GM23248 (cell line): ENCODE results near the gene GUCA2B. TPM values are rescaled to one million over a fixed set of nuclear protein-coding genes. Genes with fewer than 3 reads are reported as not detected.

Source experiments
- DNase-seq: peaks from one replicate; pipeline ENCODE4 v3.0.0-alpha.2; 2015
- H2AFZ ChIP-seq: fragments of 200-600 bp; sonication (generic); 2 replicates; pipeline ENCODE4 v1.6.1; 2016; ENCODE audit warnings: antibody characterized with exemption
- H3F3A ChIP-seq: fragments of 200-600 bp; sonication (generic); 2 replicates; pipeline ENCODE4 v1.6.1; 2016; ENCODE audit warnings: mild to moderate bottlenecking, antibody characterized with exemption, mixed run types; ENCODE audit not compliant: insufficient read depth
- H3K27ac ChIP-seq: fragments of 200-600 bp; sonication (generic); 2 replicates; pipeline ENCODE4 v1.5.1; 2016; ENCODE audit warnings: mild to moderate bottlenecking
- H3K27me3 ChIP-seq: fragments of 200-600 bp; sonication (generic); replicated peaks from 2 replicates; pipeline ENCODE4 v1.6.1; 2016; ENCODE audit warnings: mild to moderate bottlenecking; ENCODE audit not compliant: insufficient read depth
- H3K36me3 ChIP-seq: fragments of 200-600 bp; sonication (generic); 2 replicates; pipeline ENCODE4 v1.6.1; 2016; ENCODE audit warnings: low read depth, mild to moderate bottlenecking
- H3K4me1 ChIP-seq: fragments of 200-600 bp; sonication (generic); 2 replicates; pipeline ENCODE4 v1.6.1; 2016; ENCODE audit warnings: mild to moderate bottlenecking; ENCODE audit not compliant: insufficient read depth
- H3K4me2 ChIP-seq: fragments of 200-600 bp; sonication (generic); one replicate; pipeline ENCODE4 v1.6.1; 2016; ENCODE audit warnings: mild to moderate bottlenecking; ENCODE audit not compliant: unreplicated experiment
- H3K4me3 ChIP-seq: fragments of 200-600 bp; sonication (generic); 2 replicates; pipeline ENCODE4 v1.5.1; 2016; ENCODE audit warnings: mild to moderate bottlenecking
- H3K79me2 ChIP-seq: fragments of 200-600 bp; sonication (generic); 2 replicates; pipeline ENCODE4 v1.6.1; 2016; ENCODE audit warnings: mild to moderate bottlenecking; ENCODE audit not compliant: insufficient read depth
- H3K9ac ChIP-seq: fragments of 200-600 bp; sonication (generic); 2 replicates; pipeline ENCODE4 v1.6.1; 2016; ENCODE audit warnings: mild to moderate bottlenecking
- H3K9me2 ChIP-seq: fragments of 200-600 bp; sonication (generic); 2 replicates; pipeline ENCODE4 v1.6.1; 2016; ENCODE audit warnings: mixed run types, mild to moderate bottlenecking, moderate library complexity; ENCODE audit not compliant: insufficient read depth
- H3K9me3 ChIP-seq: fragments of 200-600 bp; sonication (generic); one replicate; pipeline ENCODE4 v1.6.1; 2017; ENCODE audit warnings: low read depth
- H4K20me1 ChIP-seq: fragments of 200-600 bp; sonication (generic); 2 replicates; pipeline ENCODE4 v1.6.0; 2016; ENCODE audit not compliant: insufficient read depth
- EZH2 ChIP-seq: fragments of 200-600 bp; sonication (generic); IDR thresholded peaks from 2 replicates; pipeline ENCODE4 v1.6.1; 2018; ENCODE audit warnings: antibody characterized with exemption, mild to moderate bottlenecking; ENCODE audit not compliant: insufficient read depth, poor library complexity, severe bottlenecking
- EZH2phosphoT487 ChIP-seq: fragments of 200-600 bp; sonication (generic); IDR thresholded peaks from 2 replicates; pipeline ENCODE4 v1.6.1; 2018; ENCODE audit warnings: antibody characterized with exemption, moderate library complexity, mild to moderate bottlenecking, low read depth; ENCODE audit not compliant: insufficient read depth
- WGBS, 2 experiments: methylation state at CpG; one replicate each; pipeline ENCODE4 v1.1.6; 2015 to 2017; ENCODE audit warnings: low lambda C conversion rate in 2 of 2, low coverage in 1 of 2; ENCODE audit errors: missing lambda C conversion rate in 2 of 2; 5-methylcytosine and 5-hydroxymethylcytosine counted together
- in situ Hi-C: fragments of 300-500 bp; cut with MboI; formaldehyde crosslinking; loops from 2 replicates; pipeline ENCODE4 v1.15.0; 2020
- polyA plus RNA-seq: library from polyadenylated mRNA; unstranded; fragments of >200 nt; fragmentation: Nextera tagmentation; extraction: Ambion mirVana; gene quantifications from 2 replicates; pipeline ENCODE4 v1.2.1, GENCODE V29; 2016
- total RNA-seq: library from RNA; depleted of rRNA; stranded (reverse); fragments of >200 nt; shearing (Covaris generic); gene quantifications from 2 replicates; pipeline ENCODE4 v1.2.3, GENCODE V29; 2014

Gene GUCA2B
- total and polyA plus RNA-seq, 2 experiments from 2014 or later: not detected

GRCh38 chr1:42114229-42114628 is 39.0 kb upstream of the GUCA2B start:
- no peaks in the 10 kb centered on the region for H3K36me3 ChIP-seq
- no peak overlapping the region for H3K4me3 ChIP-seq
- TF ChIP-seq EZH2phosphoT487 (no peak), EZH2 (no peak)
- no peak overlapping the region for H3K27ac ChIP-seq
- no peaks in the 10 kb centered on the region for H3K9me3 ChIP-seq
- H2AFZ ChIP-seq: no peak overlapping the region
- DNase-seq: no peak
- peaks cover 16% of the 10 kb centered on the region for H3K27me3 ChIP-seq
- no peaks in the 10 kb centered on the region for H3K79me2 ChIP-seq
- H3K9me2 ChIP-seq: no peaks in the 10 kb centered on the region
- H3F3A ChIP-seq: no peaks in the 10 kb centered on the region
- H3K4me2 ChIP-seq: no peak overlapping the region
- H4K20me1 ChIP-seq: no peaks in the 10 kb centered on the region
- 46 to 56% methylated on average over 5 of the region's 5 CpGs for WGBS, 2 experiments
- no peaks in the 10 kb centered on the region for H3K4me1 ChIP-seq
- in situ Hi-C loops: no loop called here
- no peak overlapping the region for H3K9ac ChIP-seq

GRCh38 chr1:42117214-42117613 is 36.0 kb upstream of the GUCA2B start:
- Histone ChIP-seq H3K36me3 (no peaks in the 10 kb centered on the region), H3F3A (no peaks in the 10 kb centered on the region), H3K9ac (no peak overlapping the region), H3K9me3 (no peaks in the 10 kb centered on the region), H4K20me1 (no peaks in the 10 kb centered on the region), H3K4me1 (no peaks in the 10 kb centered on the region), H3K79me2 (no peaks in the 10 kb centered on the region), H3K27me3 (peaks cover 20% of the 10 kb centered on the region), H3K27ac (no peak overlapping the region), H3K4me2 (no peak overlapping the region), H3K9me2 (no peaks in the 10 kb centered on the region), H3K4me3 (no peak overlapping the region), H2AFZ (no peak overlapping the region)
- no peak for TF ChIP-seq EZH2
- TF ChIP-seq EZH2phosphoT487: no peak
- 57 to 63% methylated on average over 5 of the region's 5 CpGs for WGBS, 2 experiments
- in situ Hi-C loops: no loop called here
- no peak for DNase-seq

GRCh38 chr1:42118125-42118524 is 35.1 kb upstream of the GUCA2B start:
- Histone ChIP-seq H4K20me1 (no peaks in the 10 kb centered on the region), H3K9ac (no peak overlapping the region), H3K9me3 (no peaks in the 10 kb centered on the region), H3K4me3 (no peak overlapping the region), H2AFZ (no peak overlapping the region), H3K79me2 (no peaks in the 10 kb centered on the region), H3K27me3 (peaks cover 20% of the 10 kb centered on the region), H3F3A (no peaks in the 10 kb centered on the region), H3K36me3 (no peaks in the 10 kb centered on the region), H3K4me1 (no peaks in the 10 kb centered on the region), H3K4me2 (no peak overlapping the region), H3K9me2 (no peaks in the 10 kb centered on the region), H3K27ac (no peak overlapping the region)
- in situ Hi-C loops: no loop called here
- no peak for DNase-seq
- TF ChIP-seq EZH2: no peak
- TF ChIP-seq EZH2phosphoT487: no peak
- 25 to 46% methylated on average over 1 of the region's 1 CpG for WGBS, 2 experiments

- in situ Hi-C loops: no loop called here
- no peak overlapping the region for H3K27ac ChIP-seq
Measured at GRCh38 chr1:42122408-42122807, 30.8 kb upstream of the GUCA2B start.

GRCh38 chr1:42125552-42125951 is 27.7 kb upstream of the GUCA2B start:
- no peaks in the 10 kb centered on the region for H3K9me2 ChIP-seq
- no peak overlapping the region for H3K27ac ChIP-seq
- in situ Hi-C loops: loop anchor here (25.0 kb wide), 1 partner anchor 563 kb away; no protein-coding TSS in a partner anchor
- no peak overlapping the region for H3K4me3 ChIP-seq
- H3K36me3 ChIP-seq: no peaks in the 10 kb centered on the region
- no peaks in the 10 kb centered on the region for H3K4me1 ChIP-seq
- no peak for DNase-seq
- TF ChIP-seq EZH2 (no peak), EZH2phosphoT487 (no peak)
- WGBS, 2 experiments: 50 to 52% methylated on average over 1 of the region's 1 CpG
- H3K4me2 ChIP-seq: no peak overlapping the region
- H4K20me1 ChIP-seq: no peaks in the 10 kb centered on the region
- H2AFZ ChIP-seq: no peak overlapping the region
- H3K9ac ChIP-seq: no peak overlapping the region
- no peaks in the 10 kb centered on the region for H3F3A ChIP-seq
- no peaks in the 10 kb centered on the region for H3K9me3 ChIP-seq
- no peaks in the 10 kb centered on the region for H3K79me2 ChIP-seq
- peaks cover 30% of the 10 kb centered on the region; the same call in 1 of the 2 replicates for H3K27me3 ChIP-seq

More at GRCh38 chr1:42122408-42122807, 30.8 kb upstream of the GUCA2B start:
- peaks cover 14% of the 10 kb centered on the region for H3K27me3 ChIP-seq
- H3K36me3 ChIP-seq: no peaks in the 10 kb centered on the region
- no peak overlapping the region for H3K9ac ChIP-seq
- no peaks in the 10 kb centered on the region for H3F3A ChIP-seq
- H2AFZ ChIP-seq: no peak overlapping the region
- no peak for DNase-seq
- WGBS, 2 experiments: 71 to 78% methylated on average over 3 of the region's 3 CpGs
- H3K9me2 ChIP-seq: no peaks in the 10 kb centered on the region
- no peaks in the 10 kb centered on the region for H3K79me2 ChIP-seq
- H3K9me3 ChIP-seq: no peaks in the 10 kb centered on the region
- no peak overlapping the region for H3K4me3 ChIP-seq
- H4K20me1 ChIP-seq: no peaks in the 10 kb centered on the region
- no peak overlapping the region for H3K4me2 ChIP-seq
- H3K4me1 ChIP-seq: no peaks in the 10 kb centered on the region
- TF ChIP-seq EZH2phosphoT487: no peak
- TF ChIP-seq EZH2: no peak
